GM12891 (cell line): ENCODE data around the gene GPC5.

Experiments used
- POLR2A ChIP-seq: IDR thresholded peaks from 2 replicates; pipeline ENCODE4 v1.6.1; 2011; ENCODE audit warnings: low read depth, low read length, control low read depth
- POLR2AphosphoS5 ChIP-seq: IDR thresholded peaks from 2 replicates; pipeline ENCODE4 v1.6.1; 2011; ENCODE audit warnings: low read depth, low read length, control low read depth
- TAF1 ChIP-seq: IDR thresholded peaks from 2 replicates; pipeline ENCODE4 v1.6.1; 2011; ENCODE audit warnings: low read depth, low read length, control low read depth

DNA sequence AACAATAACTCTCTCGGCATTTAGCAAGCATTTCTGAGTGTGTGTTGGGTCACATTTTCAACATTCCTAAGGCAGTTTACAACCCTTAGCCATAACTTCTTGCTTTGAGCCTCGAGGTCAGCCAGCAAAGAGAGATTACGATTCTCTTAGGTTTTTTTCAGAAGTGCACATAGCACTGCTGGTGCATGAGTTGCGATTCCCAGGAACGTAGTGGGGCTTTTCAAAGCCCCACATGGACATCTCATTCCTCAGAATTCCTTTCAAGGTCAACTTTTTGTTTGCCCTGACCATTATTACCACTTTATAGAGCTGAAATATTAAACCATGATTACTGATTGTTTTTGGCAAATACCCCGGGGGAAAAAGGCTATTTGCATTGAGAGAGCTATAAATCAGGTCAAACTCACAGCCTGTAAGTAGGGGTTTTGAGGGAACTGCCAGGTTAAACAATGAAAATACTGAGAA, 705.3 kb downstream of the GPC5 start:
- TF ChIP-seq POLR2AphosphoS5, result no peak
- TF ChIP-seq POLR2A, result no peak
- no peak for TF ChIP-seq TAF1
